AG04450 (cell line): Measurements from ENCODE around the gene CCDC61. TPM values are rescaled to one million over a fixed set of nuclear protein-coding genes. Genes with fewer than 3 reads are reported as not detected.

Experiments
- CTCF ChIA-PET: fragments of 300-600, 350-600 bp; formaldehyde crosslinking; extraction: SDS; loops from one replicate; lab custom pipeline; 2022; ENCODE audit warnings: antibody characterized with exemption, inconsistent platforms; lab: Charles Lee
- POLR2A ChIA-PET: fragments of 350-600 bp; formaldehyde crosslinking; extraction: SDS; loops from one replicate; lab custom pipeline; 2021; ENCODE audit warnings: antibody characterized with exemption, inconsistent platforms; lab: Yijun Ruan, JAX
- DNase-seq: peaks from one replicate; pipeline ENCODE4 v3.0.0-alpha.2; 2011; ENCODE audit warnings: low read depth, low spot score
- H3K27ac ChIP-seq: one replicate; pipeline ENCODE4 v1.5.1; 2012; ENCODE audit warnings: low read depth, low read length, control low read depth
- H3K27me3 ChIP-seq: one replicate; pipeline ENCODE4 v1.6.0; 2012; ENCODE audit warnings: low read length; ENCODE audit not compliant: control insufficient read depth, insufficient read depth
- H3K4me3 ChIP-seq: 2 replicates; pipeline ENCODE4 v1.5.1; 2011; ENCODE audit warnings: mild to moderate bottlenecking, low read depth, low read length, control low read depth
- H3K9me3 ChIP-seq: 2 replicates; pipeline ENCODE4 v1.5.1; 2012; ENCODE audit warnings: low read length; ENCODE audit not compliant: control insufficient read depth, insufficient read depth
- polyA plus RNA-seq: library from polyadenylated mRNA; depleted of rRNA; stranded (reverse); fragments of >200 nt; gene quantifications from 2 replicates; pipeline ENCODE4 v1.2.3, GENCODE V29; 2011
- TF ChIP-seq, protein P1 (sequence below): IDR thresholded peaks from 2 replicates; pipeline ENCODE4 v1.5.1; 2011; ENCODE audit warnings: low read depth, low read length, control low read depth, inconsistent platforms

CCDC61 gene
- polyA plus RNA-seq, 1 experiment, result 4.2 TPM

DNA sequence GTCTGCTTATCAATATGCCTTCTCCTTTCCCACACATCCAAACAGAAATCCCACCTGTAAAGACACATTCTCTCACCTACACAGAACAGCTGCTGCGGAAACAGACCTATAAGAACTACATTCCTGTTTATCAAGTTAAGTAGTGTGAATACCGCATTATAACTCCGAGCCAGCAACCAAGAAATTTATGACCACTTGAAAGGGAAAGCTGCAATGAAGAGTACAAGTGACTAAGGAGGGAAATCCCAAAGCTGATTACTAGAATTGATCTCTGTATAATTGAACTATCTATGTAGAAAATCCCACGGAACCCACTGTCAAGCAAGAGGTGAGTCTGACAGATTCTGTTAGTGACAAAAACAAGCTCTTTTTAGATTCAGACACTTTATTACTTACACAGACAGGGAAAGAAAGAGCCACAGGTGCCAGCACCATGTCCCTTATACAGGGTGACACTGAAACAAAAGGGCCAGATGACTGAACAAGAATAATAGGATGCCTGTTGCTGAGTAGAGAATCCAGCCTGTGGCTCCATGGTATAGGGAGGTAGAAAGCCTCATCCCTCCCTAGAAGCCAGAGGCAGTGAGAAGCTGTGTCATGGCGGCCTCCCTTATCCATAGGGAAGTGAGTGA, 47.1 kb downstream of the CCDC61 start:
- CTCF ChIA-PET, result interaction anchor here (1.2 to 2.6 kb wide), 4 partner anchors 13 to 222 kb away, joined by 3 to 20 read pairs (median 6); no protein-coding TSS in a partner anchor
- Histone ChIP-seq H3K27ac (no peak overlapping the region), H3K27me3 (peaks cover 52% of the 10 kb centered on the region), H3K4me3 (no peak overlapping the region), H3K9me3 (peaks cover 7% of the 10 kb centered on the region)
- TF ChIP-seq, protein P1, sequence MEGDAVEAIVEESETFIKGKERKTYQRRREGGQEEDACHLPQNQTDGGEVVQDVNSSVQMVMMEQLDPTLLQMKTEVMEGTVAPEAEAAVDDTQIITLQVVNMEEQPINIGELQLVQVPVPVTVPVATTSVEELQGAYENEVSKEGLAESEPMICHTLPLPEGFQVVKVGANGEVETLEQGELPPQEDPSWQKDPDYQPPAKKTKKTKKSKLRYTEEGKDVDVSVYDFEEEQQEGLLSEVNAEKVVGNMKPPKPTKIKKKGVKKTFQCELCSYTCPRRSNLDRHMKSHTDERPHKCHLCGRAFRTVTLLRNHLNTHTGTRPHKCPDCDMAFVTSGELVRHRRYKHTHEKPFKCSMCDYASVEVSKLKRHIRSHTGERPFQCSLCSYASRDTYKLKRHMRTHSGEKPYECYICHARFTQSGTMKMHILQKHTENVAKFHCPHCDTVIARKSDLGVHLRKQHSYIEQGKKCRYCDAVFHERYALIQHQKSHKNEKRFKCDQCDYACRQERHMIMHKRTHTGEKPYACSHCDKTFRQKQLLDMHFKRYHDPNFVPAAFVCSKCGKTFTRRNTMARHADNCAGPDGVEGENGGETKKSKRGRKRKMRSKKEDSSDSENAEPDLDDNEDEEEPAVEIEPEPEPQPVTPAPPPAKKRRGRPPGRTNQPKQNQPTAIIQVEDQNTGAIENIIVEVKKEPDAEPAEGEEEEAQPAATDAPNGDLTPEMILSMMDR, result no peak
- POLR2A ChIA-PET, result no interaction called here
- DNase-seq, result no peak

DNA sequence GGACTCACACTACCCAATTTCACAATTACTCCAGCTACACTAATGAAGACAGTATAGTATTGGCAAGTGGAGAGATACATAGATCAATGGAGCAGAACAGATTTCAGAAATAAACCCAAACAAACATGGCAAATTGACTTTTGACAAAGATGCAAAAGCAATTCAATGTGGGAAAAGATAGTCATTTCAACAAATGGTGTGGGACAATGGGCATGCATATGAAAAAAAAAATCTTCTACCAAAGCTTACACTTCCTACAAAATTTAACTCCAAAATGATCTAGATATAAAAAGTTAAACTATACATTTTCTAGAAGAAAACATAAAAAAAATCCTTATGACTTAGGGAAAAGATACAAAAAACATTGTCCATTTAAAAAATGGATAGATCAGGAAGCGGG, 48.3 kb downstream of the CCDC61 start:
- TF ChIP-seq, protein P1, result no peak
- peaks cover 52% of the 10 kb centered on the region for H3K27me3 ChIP-seq
- POLR2A ChIA-PET, result no interaction called here

DNA sequence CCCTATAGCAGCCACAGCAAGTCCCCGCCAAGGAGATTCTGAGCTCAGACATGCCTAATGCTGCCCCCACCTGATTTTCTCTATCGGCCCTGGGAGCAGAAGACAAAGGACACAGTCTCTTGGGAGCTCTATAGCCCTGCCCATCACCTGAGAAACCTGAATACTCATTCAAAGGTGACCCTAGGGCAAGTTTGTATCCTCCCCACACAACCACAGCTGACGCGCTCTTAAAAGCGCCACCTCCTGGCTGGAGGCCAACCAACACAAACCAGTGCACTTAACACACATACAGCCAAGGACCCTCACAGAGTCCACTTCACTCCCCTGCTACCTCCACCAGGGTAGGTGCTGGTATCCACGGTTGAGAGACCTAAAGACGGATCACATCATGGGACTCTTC, 54.3 kb downstream of the CCDC61 start:
- POLR2A ChIA-PET, result interaction anchor here (0.6 kb wide), 1 partner anchor 96 kb away, joined by 3 read pairs; no protein-coding TSS in a partner anchor
- H3K27me3 ChIP-seq, result peaks cover 31% of the 10 kb centered on the region
- CTCF ChIA-PET, result interaction anchor here (0.6 to 1.3 kb wide), 2 partner anchors 21 to 231 kb away, joined by 3 to 5 read pairs; no protein-coding TSS in a partner anchor

More for the DNA sequence above, 48.3 kb downstream of the CCDC61 start:
- CTCF ChIA-PET, result interaction anchor here (1.6 to 2.6 kb wide), 2 partner anchors 15 to 34 kb away, joined by 6 to 20 read pairs; no protein-coding TSS in a partner anchor
- DNase-seq, result no peak
- Histone ChIP-seq H3K27ac (no peak overlapping the region), H3K9me3 (peaks cover 7% of the 10 kb centered on the region), H3K4me3 (no peak overlapping the region)

DNA sequence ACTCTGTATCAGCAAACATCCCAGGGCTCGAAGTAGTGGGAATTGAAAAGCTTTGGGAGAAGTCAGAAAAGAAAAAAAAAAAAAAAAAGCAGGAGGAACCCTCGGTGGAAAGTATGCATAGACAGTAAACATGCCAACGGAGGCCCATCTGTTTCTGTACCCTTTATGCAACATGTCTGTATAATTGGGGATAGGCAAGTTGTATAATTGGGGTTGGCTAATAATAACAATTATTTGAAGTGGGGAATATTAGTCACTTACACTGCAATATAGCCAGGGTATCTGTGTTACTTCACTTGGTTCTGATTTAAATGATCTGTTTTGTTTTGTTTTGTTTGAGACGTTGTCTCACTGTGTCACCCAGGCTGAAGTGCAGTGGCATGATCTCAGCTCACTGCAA, 57.6 kb downstream of the CCDC61 start:
- no peak for DNase-seq
- CTCF ChIA-PET, result interaction anchor here (0.6 to 1.3 kb wide), 2 partner anchors 30 to 490 kb away, joined by 3 to 6 read pairs; no protein-coding TSS in a partner anchor
- Histone ChIP-seq H3K27ac (no peak overlapping the region), H3K27me3 (peaks cover 33% of the 10 kb centered on the region), H3K4me3 (no peak overlapping the region), H3K9me3 (no peaks in the 10 kb centered on the region)
- POLR2A ChIA-PET, result no interaction called here
- TF ChIP-seq, protein P1, result no peak

More for the DNA sequence above, 54.3 kb downstream of the CCDC61 start:
- H3K9me3 ChIP-seq, result no peaks in the 10 kb centered on the region
- TF ChIP-seq, protein P1, result no peak
- no peak overlapping the region for H3K4me3 ChIP-seq
- no peak for DNase-seq
- H3K27ac ChIP-seq, result no peak overlapping the region

DNA sequence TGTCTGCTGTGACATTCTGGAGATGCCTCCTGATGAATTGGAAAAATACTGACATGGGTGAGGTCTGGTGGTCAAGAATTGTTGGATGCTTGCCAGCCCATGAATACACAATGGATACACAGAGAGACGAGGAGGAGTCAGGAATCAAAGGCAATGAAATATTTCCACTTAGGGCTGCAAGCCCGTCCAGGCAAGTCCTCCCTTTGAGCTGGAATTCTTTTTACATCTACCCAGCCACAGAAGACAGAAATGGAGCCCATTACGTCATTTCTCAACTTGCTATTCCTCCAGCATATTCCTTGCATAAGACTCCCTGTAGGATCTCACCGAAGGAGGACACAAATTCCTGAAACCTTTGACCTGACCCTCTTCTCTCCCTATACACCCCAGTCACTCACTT, 61.3 kb downstream of the CCDC61 start:
- Histone ChIP-seq H3K9me3 (peaks cover 4% of the 10 kb centered on the region; the same call in 1 of the 2 replicates), H3K27ac (no peak overlapping the region), H3K27me3 (peaks cover 33% of the 10 kb centered on the region), H3K4me3 (no peak overlapping the region)
- TF ChIP-seq, protein P1, result no peak
- ChIA-PET POLR2A (no interaction called here), CTCF (interaction anchor here (2.0 kb wide), 1 partner anchor 28 kb away, joined by 6 read pairs; no protein-coding TSS in a partner anchor)
- DNase-seq, result no peak
